Spleen (tissue), 11 donors: Measurements from ENCODE around the gene LRFN2. TPM values are rescaled to one million over a fixed set of nuclear protein-coding genes. Genes with fewer than 3 reads are reported as not detected.
A peak's percentile ranks its signal among the peaks of the same experiment; 100 is the strongest.

ENCODE experiments used
- DNase-seq: peaks from one replicate; pipeline ENCODE4 v3.0.0-alpha.2; 2020
- H3K27ac ChIP-seq, 8 donors: fragments of 200-600 bp; sonication (generic) in 7 of 8; 1 replicate in 4 of 8; 2 replicates in 4 of 8; pipeline versions ENCODE4 v1.5.0 to v1.8.0; 2016 to 2021; ENCODE audit warnings: inconsistent platforms in 4 of 8, mild to moderate bottlenecking in 4 of 8, moderate library complexity in 1 of 8
- H3K27me3 ChIP-seq, 7 donors: fragments of 200-600 bp; sonication (generic) in 6 of 7; replicated peaks in 1 of 7; 1 replicate in 4 of 7; 2 replicates in 3 of 7; pipeline versions ENCODE4 v1.5.0 to v1.8.0; 2016 to 2021; ENCODE audit warnings: inconsistent platforms in 3 of 7, mild to moderate bottlenecking in 1 of 7
- H3K36me3 ChIP-seq, 6 donors: fragments of 200-600 bp; sonication (generic) in 5 of 6; 1 replicate in 4 of 6; 2 replicates in 2 of 6; pipeline versions ENCODE4 v1.5.0 to v1.8.0; 2016 to 2021; ENCODE audit warnings: inconsistent platforms in 2 of 6
- H3K4me1 ChIP-seq, 6 donors: fragments of 200-600 bp; sonication (generic) in 5 of 6; 1 replicate in 3 of 6; 2 replicates in 3 of 6; pipeline versions ENCODE4 v1.5.0 to v1.8.0; 2016 to 2021; ENCODE audit warnings: inconsistent platforms in 3 of 6
- H3K4me3 ChIP-seq, 8 donors: fragments of 200-600 bp; sonication (generic) in 7 of 8; 1 replicate in 4 of 8; 2 replicates in 4 of 8; pipeline versions ENCODE4 v1.5.0 to v1.8.0; 2016 to 2021; ENCODE audit warnings: inconsistent platforms in 4 of 8, mild to moderate bottlenecking in 4 of 8, moderate library complexity in 2 of 8
- H3K9me3 ChIP-seq, 8 donors: fragments of 200-600 bp; sonication (generic) in 7 of 8; 1 replicate in 4 of 8; 2 replicates in 4 of 8; pipeline versions ENCODE4 v1.5.0 to v1.8.0; 2016 to 2021; ENCODE audit warnings: inconsistent platforms in 4 of 8
- CTCF ChIP-seq, 11 experiments: fragments of 200-600 bp in 7 of 11; fragments of 450-650 bp in 4 of 11; sonication (generic) in 4 of 11; IDR thresholded peaks in 8 of 11; conservative IDR thresholded peaks in 3 of 11; 1 replicate in 7 of 11; 2 replicates in 4 of 11; pipeline versions ENCODE4 v1.4.0 to v1.8.0; 2016 to 2021; ENCODE audit warnings: antibody characterized with exemption in 11 of 11, inconsistent platforms in 4 of 11, mild to moderate bottlenecking in 1 of 11
- POLR2A ChIP-seq, 3 donors: fragments of 450-650 bp; IDR thresholded peaks; one replicate each; pipeline ENCODE4 v1.5.1; 2017; ENCODE audit warnings: antibody characterized with exemption in 3 of 3, mild to moderate bottlenecking in 1 of 3
- POLR2AphosphoS5 ChIP-seq, 3 donors: sonication (generic); formaldehyde crosslinking; IDR thresholded peaks; one replicate each; pipeline ENCODE4 v1.5.1; 2017; ENCODE audit warnings: antibody characterized with exemption in 3 of 3
- WGBS, 5 donors: extraction: QIAGEN DNeasy Blood & Tissue Kit in 3 of 5; methylation state at CpG; one replicate each; pipeline versions ENCODE4 v1.1.5 to v1.1.7; 2013 to 2018; 5-methylcytosine and 5-hydroxymethylcytosine counted together
- intact Hi-C: fragments of 100-400 bp; cut with DNase I; formaldehyde crosslinking; loops from one replicate; pipeline ENCODE4 v1.15.0; 2023; ENCODE audit warnings: low total_unique reads
- polyA plus RNA-seq, 3 donors: library from polyadenylated mRNA; stranded (reverse); fragments of 200-250 nt; gene quantifications; one replicate each; pipeline ENCODE4 v1.2.1, GENCODE V29; 2013
- total RNA-seq, 7 donors: library from RNA; depleted of rRNA in 3 of 7; stranded (reverse); fragments of >200 nt in 3 of 7; fragmentation: NEBNext Ultra II Directional in 4 of 7; extraction: Animal tissue kit (Norgen Biotek cat#: 25700) in 4 of 7; gene quantifications; one replicate each; pipeline versions ENCODE4 v1.1.0 to v1.2.1, GENCODE V29; 2016 to 2021
- donor health status: healthy with polysubstance abuse.
- donor health status: DM: no; HTN: no; CAD: no; lungs with moderate emphysema.
- donor health status: DM: no; HTN: no; CAD: no.
- donor health status: Bipolar disorder and iron deficiency.
- donor health status: healthy.
- donor health status: DM: no; HTN: no; CAD: no.
- donor health status: DM: yes; HTN: yes; CAD: no.

Gene LRFN2
- total and polyA plus RNA-seq, 10 donors, result 0.05 to 6.0 (median 1.3) TPM

- intact Hi-C loops, result no loop called here
- H3K36me3 ChIP-seq, result no peaks in the 10 kb centered on the region
- peaks cover 0 to 4% (median 0%) of the 10 kb centered on the region in 7 donors for H3K27me3 ChIP-seq
- no peak overlapping the region for H3K4me3 ChIP-seq
- no peak for TF ChIP-seq CTCF (IDR thresholded peaks at IDR 0.05 in 8 of 11, conservative IDR thresholded peaks at IDR 0.05 in 3 of 11)
- TF ChIP-seq POLR2A (IDR thresholded peaks at IDR 0.05), result no peak
- H3K9me3 ChIP-seq, result no peaks in the 10 kb centered on the region
- no peak overlapping the region for H3K27ac ChIP-seq
- H3K4me1 ChIP-seq, result peaks cover 0 to 9% (median 4%) of the 10 kb centered on the region in 6 donors
- 64 to 88% (median 78%) methylated on average over 4 to 5 of the region's 5 CpGs for WGBS, 5 donors
- peak; percentile 52 for DNase-seq
These were observed 49.7 kb downstream of the LRFN2 start for GRCh38 chr6:40537446-40537845.

GRCh38 chr6:40536442-40536841 lies 50.7 kb downstream of the LRFN2 start:
- Histone ChIP-seq H3K4me1 (peaks cover 0 to 5% (median 0%) of the 10 kb centered on the region in 6 donors), H3K27ac (no peak overlapping the region), H3K36me3 (no peaks in the 10 kb centered on the region), H3K27me3 (peaks cover 0 to 4% (median 0%) of the 10 kb centered on the region in 7 donors), H3K4me3 (no peak overlapping the region), H3K9me3 (no peaks in the 10 kb centered on the region)
- DNase-seq, result peak; percentile 69
- intact Hi-C loops, result no loop called here
- TF ChIP-seq POLR2A (IDR thresholded peaks at IDR 0.05) (no peak), POLR2AphosphoS5 (IDR thresholded peaks at IDR 0.05) (no peak), CTCF (IDR thresholded peaks at IDR 0.05 in 8 of 11, conservative IDR thresholded peaks at IDR 0.05 in 3 of 11) (peak in 3 of 11 experiments; percentile 10 to 19 (median 17))
- 65 to 73% (median 67%) methylated on average over 3 of the region's 3 CpGs for WGBS, 5 donors

GRCh38 chr6:40535819-40536380 lies 51.3 kb downstream of the LRFN2 start:
- TF ChIP-seq CTCF (IDR thresholded peaks at IDR 0.05 in 8 of 11, conservative IDR thresholded peaks at IDR 0.05 in 3 of 11), result no peak
- no peak for TF ChIP-seq POLR2AphosphoS5 (IDR thresholded peaks at IDR 0.05)
- no peak for TF ChIP-seq POLR2A (IDR thresholded peaks at IDR 0.05)
- peak; percentile 41 for DNase-seq
- H3K27ac ChIP-seq, result no peak overlapping the region
- intact Hi-C loops, result no loop called here
- no peaks in the 10 kb centered on the region for H3K36me3 ChIP-seq
- 76 to 85% (median 78%) methylated on average over 7 of the region's 7 CpGs for WGBS, 5 donors
- H3K4me3 ChIP-seq, result no peak overlapping the region
- H3K9me3 ChIP-seq, result no peaks in the 10 kb centered on the region
- H3K4me1 ChIP-seq, result peaks cover 0 to 5% (median 0%) of the 10 kb centered on the region in 6 donors
- H3K27me3 ChIP-seq, result peaks cover 0 to 4% (median 0%) of the 10 kb centered on the region in 7 donors

- no peak for TF ChIP-seq CTCF (IDR thresholded peaks at IDR 0.05 in 8 of 11, conservative IDR thresholded peaks at IDR 0.05 in 3 of 11)
- no peak for TF ChIP-seq POLR2A (IDR thresholded peaks at IDR 0.05)
- no peak for TF ChIP-seq POLR2AphosphoS5 (IDR thresholded peaks at IDR 0.05)
- peaks cover 0 to 5% (median 0%) of the 10 kb centered on the region in 6 donors for H3K4me1 ChIP-seq
- H3K27ac ChIP-seq, result no peak overlapping the region
- H3K4me3 ChIP-seq, result no peak overlapping the region
- H3K9me3 ChIP-seq, result no peaks in the 10 kb centered on the region
- intact Hi-C loops, result no loop called here
- 72 to 88% (median 84%) methylated on average over 3 of the region's 3 CpGs for WGBS, 5 donors
- peaks cover 0 to 4% (median 0%) of the 10 kb centered on the region in 7 donors for H3K27me3 ChIP-seq
- peak; percentile 23 for DNase-seq
- no peaks in the 10 kb centered on the region for H3K36me3 ChIP-seq
These were observed 51.9 kb downstream of the LRFN2 start for GRCh38 chr6:40535110-40535818.
